ENCODE results near the gene MORC1.

- TF ChIP-seq EP300 (IDR thresholded peaks at IDR 0.05) (no peak), POLR2A (IDR thresholded peaks at IDR 0.05) (no peak)
Measured at GRCh38 chr3:109115451-109115850, 2.5 kb downstream of the MORC1 start.

Data from tibial nerve (tissue), 3 donors.